Natural killer cell treated with Interleukin-12 subunit alpha and Interleukin-12 subunit beta and Interleukin-15 and Interleukin-18, amount 100 ng/mL, for 72 hours (primary cell): ENCODE data around the gene TLR9. TPM values are rescaled to one million over a fixed set of nuclear protein-coding genes. Genes with fewer than 3 reads are reported as not detected.

Experiments used
- ATAC-seq, 2 donors: fragments of 150-1000 bp; cut with Tn5 transposase in 1 of 2; sonication (Bioruptor Pico), chemical (Tn5 transposase) in 1 of 2; 2 replicates each; pipeline ENCODE4 v1.10.0; 2021
- DNase-seq: peaks from one replicate; pipeline ENCODE4 v3.0.0; 2022; ENCODE audit warnings: low spot score
- H3K27ac Mint-ChIP-seq, 2 donors: 1 replicate in 1 of 2; 2 replicates in 1 of 2; pipeline ENCODE4 v1.8.0; 2022; ENCODE audit warnings: mixed read lengths in 2 of 2, mild to moderate bottlenecking in 1 of 2, moderate library complexity in 1 of 2
- H3K27me3 Mint-ChIP-seq, 2 donors: 1 replicate in 1 of 2; 2 replicates in 1 of 2; pipeline ENCODE4 v1.8.0; 2022; ENCODE audit warnings: mixed read lengths in 2 of 2
- H3K36me3 Mint-ChIP-seq: one replicate; pipeline ENCODE4 v1.8.0; 2022; ENCODE audit warnings: mixed read lengths
- H3K4me1 Mint-ChIP-seq, 2 donors: 1 replicate in 1 of 2; 2 replicates in 1 of 2; pipeline ENCODE4 v1.8.0; 2022; ENCODE audit warnings: low read depth in 2 of 2, mixed read lengths in 2 of 2, mild to moderate bottlenecking in 1 of 2
- H3K4me3 Mint-ChIP-seq: one replicate; pipeline ENCODE4 v1.8.0; 2022; ENCODE audit warnings: mixed read lengths
- H3K9me3 Mint-ChIP-seq: 2 replicates; pipeline ENCODE4 v1.8.0; 2022; ENCODE audit warnings: mixed read lengths
- total RNA-seq, 2 donors: library from RNA; stranded (reverse); gene quantifications; one replicate each; pipeline ENCODE4 v1.2.3, GENCODE V29; 2022

TLR9 gene
- total RNA-seq, 2 donors from 2014 or later: 0.10 to 0.39 TPM

- DNase-seq (no peak), ATAC-seq (peak in 1 of 2 donors; percentile 21)
- Mint-ChIP-seq H3K4me1 (no peaks in the 10 kb centered on the region), H3K9me3 (no peaks in the 10 kb centered on the region), H3K27me3 (no peaks in the 10 kb centered on the region), H3K27ac (no peak overlapping the region), H3K4me3 (no peak overlapping the region), H3K36me3 (no peaks in the 10 kb centered on the region)
These were observed 53.8 kb downstream of the TLR9 start for GRCh38 chr3:52171514-52172261.

Other genes starting within 250 kb of the TLR9 start
- gene ACY1, start 242.1 kb downstream of the TLR9 start, total RNA-seq: 10 to 100 TPM; 22.4 to 42.6 TPM
- gene RPL29, start 229.8 kb downstream of the TLR9 start, total RNA-seq: 100 to 1,000 TPM; 598 to 910 TPM
- gene DUSP7, start 169.1 kb downstream of the TLR9 start, total RNA-seq: 10 to 100 TPM; 19.4 to 31.0 TPM
- 10 to 100 TPM; 14.9 to 35.3 TPM for gene POC1A, start 71.2 kb downstream of the TLR9 start, total RNA-seq
- 100 to 1,000 TPM in 1 of 2 donors, 10 to 100 TPM in 1; 93.6 to 121 TPM for gene ALAS1, start 27.5 kb downstream of the TLR9 start, total RNA-seq
- 100 to 1,000 TPM in 1 of 2 donors, 10 to 100 TPM in 1; 90.3 to 117 TPM for gene TWF2, start 13.5 kb upstream of the TLR9 start, total RNA-seq
- gene PPM1M, start 20.1 kb upstream of the TLR9 start, total RNA-seq: 10 to 100 TPM; 45.7 to 47.7 TPM
- gene WDR82, start 53.0 kb upstream of the TLR9 start, total RNA-seq: 10 to 100 TPM; 82.8 to 87.4 TPM
- 10 to 100 TPM; 26.0 to 34.2 TPM for gene GLYCTK, start 62.2 kb upstream of the TLR9 start, total RNA-seq
- 10 to 100 TPM; 24.3 to 35.4 TPM for gene DNAH1, start 90.7 kb upstream of the TLR9 start, total RNA-seq
- 100 to 1,000 TPM in 1 of 2 donors, 10 to 100 TPM in 1; 96.1 to 131 TPM for gene BAP1, start 184.4 kb upstream of the TLR9 start, total RNA-seq
- 10 to 100 TPM in 1 of 2 donors, 1 to 10 TPM in 1; 3.8 to 11.8 TPM for gene PHF7, start 185.0 kb upstream of the TLR9 start, total RNA-seq
- under 1 TPM in 1 of 2 donors, not detected in 1; 0.08 TPM for gene SEMA3G, start 219.5 kb upstream of the TLR9 start, total RNA-seq
- gene TNNC1, start 228.4 kb upstream of the TLR9 start, total RNA-seq: not detected
- 100 to 1,000 TPM in 1 of 2 donors, 10 to 100 TPM in 1; 72.5 to 116 TPM for gene NISCH, start 230.0 kb upstream of the TLR9 start, total RNA-seq